PC-9 (cell line): Measurements from ENCODE around the gene MYO5C. TPM values are rescaled to one million over a fixed set of nuclear protein-coding genes. Genes with fewer than 3 reads are reported as not detected.

Experiments used
- BruUV-seq: library from RNA; stranded (reverse); fragments of 400-500 nt; replicated peaks from 2 replicates; lab custom pipeline; 2021; lab: Mats Ljungman, UMichigan
- CTCF ChIA-PET: fragments of 300-600 bp; sonication (Branson Sonifier 250); formaldehyde crosslinking; loops from one replicate; lab custom pipeline; 2022; ENCODE audit warnings: antibody characterized with exemption; lab: Charles Lee
- POLR2A ChIA-PET: fragments of 300-600 bp; sonication (Branson Sonifier 250); formaldehyde crosslinking; loops from one replicate; lab custom pipeline; 2022; ENCODE audit warnings: antibody characterized with exemption; ENCODE audit not compliant: unreplicated experiment; lab: Charles Lee
- DNase-seq, 2 experiments: peaks; one replicate each; pipeline versions ENCODE4 v3.0.0 to v3.0.0-alpha.2; 2015 to 2022; ENCODE audit warnings: mixed read lengths in 1 of 2
- H2AFZ ChIP-seq: fragments of 200-600 bp; sonication (generic); 2 replicates; pipeline ENCODE4 v1.8.1; 2017; ENCODE audit warnings: antibody characterized with exemption
- H3F3A ChIP-seq: fragments of 200-600 bp; sonication (generic); 2 replicates; pipeline ENCODE4 v1.8.1; 2017; ENCODE audit warnings: antibody characterized with exemption, mild to moderate bottlenecking, low read depth; ENCODE audit not compliant: insufficient read depth
- H3K27ac ChIP-seq: fragments of 200-600 bp; sonication (generic); 2 replicates; pipeline ENCODE4 v1.6.1; 2016; ENCODE audit warnings: mixed run types
- H3K27me3 ChIP-seq: fragments of 200-600 bp; sonication (generic); 2 replicates; pipeline ENCODE4 v1.6.1; 2016; ENCODE audit warnings: low read depth, mixed run types; ENCODE audit not compliant: insufficient read depth
- H3K36me3 ChIP-seq: fragments of 200-600 bp; sonication (generic); 2 replicates; pipeline ENCODE4 v1.6.1; 2016; ENCODE audit warnings: low read depth, mixed run types
- H3K4me1 ChIP-seq: fragments of 200-600 bp; sonication (generic); replicated peaks from 2 replicates; pipeline ENCODE4 v1.6.1; 2016; ENCODE audit warnings: mixed run types; ENCODE audit not compliant: insufficient read depth
- H3K4me2 ChIP-seq: fragments of 200-600 bp; sonication (generic); 2 replicates; pipeline ENCODE4 v1.6.1; 2017; ENCODE audit warnings: mixed run types
- H3K4me3 ChIP-seq: fragments of 200-600 bp; sonication (generic); 2 replicates; pipeline ENCODE4 v1.6.1; 2016; ENCODE audit warnings: mixed run types
- H3K79me2 ChIP-seq: fragments of 200-600 bp; sonication (generic); 2 replicates; pipeline ENCODE4 v1.6.1; 2017; ENCODE audit warnings: low read depth, mixed run types
- H3K9me2 ChIP-seq: fragments of 200-600 bp; sonication (generic); 2 replicates; pipeline ENCODE4 v1.8.1; 2017; ENCODE audit warnings: mild to moderate bottlenecking; ENCODE audit not compliant: insufficient read depth
- H3K9me3 ChIP-seq: fragments of 200-600 bp; sonication (generic); 2 replicates; pipeline ENCODE4 v1.8.1; 2016; ENCODE audit warnings: low read depth; ENCODE audit not compliant: insufficient read depth
- H4K20me1 ChIP-seq: fragments of 200-600 bp; sonication (generic); 2 replicates; pipeline ENCODE4 v1.8.1; 2017; ENCODE audit not compliant: insufficient read depth
- EZH2 ChIP-seq: fragments of 200-600 bp; sonication (generic); IDR thresholded peaks from 2 replicates; pipeline ENCODE4 v1.8.0; 2017; ENCODE audit warnings: antibody characterized with exemption, low read depth
- intact Hi-C: fragments of 100-400 bp; cut with micrococcal nuclease; formaldehyde crosslinking; loops from one replicate; pipeline ENCODE4 v1.10.0; 2022; ENCODE audit not compliant: unreplicated experiment
- total RNA-seq: library from RNA; stranded (reverse); gene quantifications from 2 replicates; pipeline ENCODE4 v1.2.3, GENCODE V29; 2021
- TF ChIP-seq, protein P1 (sequence below): fragments of 200-600 bp; sonication (generic); conservative IDR thresholded peaks from 2 replicates; pipeline ENCODE4 v1.6.1; 2017; ENCODE audit warnings: mixed run types, antibody characterized with exemption, mild to moderate bottlenecking, moderate library complexity

The MYO5C gene
- total RNA-seq, 1 experiment from 2014 or later, result 41.1 TPM

DNA sequence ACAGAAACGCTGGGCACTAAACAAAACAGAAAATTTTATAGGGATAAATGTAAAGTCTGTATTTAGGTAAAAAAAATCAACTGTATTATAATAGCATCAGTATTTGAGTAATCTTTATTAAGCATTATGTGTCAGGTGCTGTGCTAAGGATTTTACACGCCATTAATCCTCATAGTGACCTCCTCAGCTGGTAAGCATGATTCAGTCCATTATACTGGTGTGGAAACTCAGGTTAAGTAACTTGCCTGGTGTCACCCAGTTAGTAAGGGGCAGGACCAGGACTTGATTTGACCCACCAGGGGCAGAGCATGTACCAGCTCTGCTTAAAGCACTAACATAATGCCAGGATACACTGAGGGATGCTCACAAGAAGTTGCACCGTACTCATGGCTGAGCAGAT, 4.8 kb downstream of the MYO5C start:
- H3K4me1 ChIP-seq, result peaks cover 47% of the 10 kb centered on the region
- H3K27ac ChIP-seq, result no peak overlapping the region
- CTCF ChIA-PET, result no interaction called here
- POLR2A ChIA-PET, result no interaction called here
- intact Hi-C loops, result no loop called here
- BruUV-seq, result no TSS peak
- H3K4me3 ChIP-seq, result no peak overlapping the region
- no peaks in the 10 kb centered on the region for H3K9me3 ChIP-seq
- no peaks in the 10 kb centered on the region for H4K20me1 ChIP-seq
- no peak overlapping the region for H2AFZ ChIP-seq
- TF ChIP-seq, protein P1, sequence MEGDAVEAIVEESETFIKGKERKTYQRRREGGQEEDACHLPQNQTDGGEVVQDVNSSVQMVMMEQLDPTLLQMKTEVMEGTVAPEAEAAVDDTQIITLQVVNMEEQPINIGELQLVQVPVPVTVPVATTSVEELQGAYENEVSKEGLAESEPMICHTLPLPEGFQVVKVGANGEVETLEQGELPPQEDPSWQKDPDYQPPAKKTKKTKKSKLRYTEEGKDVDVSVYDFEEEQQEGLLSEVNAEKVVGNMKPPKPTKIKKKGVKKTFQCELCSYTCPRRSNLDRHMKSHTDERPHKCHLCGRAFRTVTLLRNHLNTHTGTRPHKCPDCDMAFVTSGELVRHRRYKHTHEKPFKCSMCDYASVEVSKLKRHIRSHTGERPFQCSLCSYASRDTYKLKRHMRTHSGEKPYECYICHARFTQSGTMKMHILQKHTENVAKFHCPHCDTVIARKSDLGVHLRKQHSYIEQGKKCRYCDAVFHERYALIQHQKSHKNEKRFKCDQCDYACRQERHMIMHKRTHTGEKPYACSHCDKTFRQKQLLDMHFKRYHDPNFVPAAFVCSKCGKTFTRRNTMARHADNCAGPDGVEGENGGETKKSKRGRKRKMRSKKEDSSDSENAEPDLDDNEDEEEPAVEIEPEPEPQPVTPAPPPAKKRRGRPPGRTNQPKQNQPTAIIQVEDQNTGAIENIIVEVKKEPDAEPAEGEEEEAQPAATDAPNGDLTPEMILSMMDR, result no peak
- no peak for TF ChIP-seq EZH2
- H3K27me3 ChIP-seq, result no peaks in the 10 kb centered on the region
- peaks cover 18% of the 10 kb centered on the region; the same call in 1 of the 2 replicates for H3F3A ChIP-seq
- no peaks in the 10 kb centered on the region for H3K9me2 ChIP-seq
- no peaks in the 10 kb centered on the region for H3K36me3 ChIP-seq
- peaks cover 39% of the 10 kb centered on the region for H3K79me2 ChIP-seq
- no peak for DNase-seq
- no peak overlapping the region for H3K4me2 ChIP-seq

- H3K9me3 ChIP-seq, result no peaks in the 10 kb centered on the region
- CTCF ChIA-PET, result no interaction called here
- no peak overlapping the region for H3K4me3 ChIP-seq
- intact Hi-C loops, result no loop called here
- no TSS peak for BruUV-seq
- no peaks in the 10 kb centered on the region for H3K9me2 ChIP-seq
- no peak overlapping the region for H3K4me2 ChIP-seq
- H3K27ac ChIP-seq, result no peak overlapping the region
- H3K4me1 ChIP-seq, result peaks cover 47% of the 10 kb centered on the region
- H3K79me2 ChIP-seq, result peaks cover 39% of the 10 kb centered on the region
- no peaks in the 10 kb centered on the region for H3K27me3 ChIP-seq
- H4K20me1 ChIP-seq, result no peaks in the 10 kb centered on the region
- DNase-seq, result no peak
- peaks cover 18% of the 10 kb centered on the region; the same call in 1 of the 2 replicates for H3F3A ChIP-seq
- no peaks in the 10 kb centered on the region for H3K36me3 ChIP-seq
- no peak overlapping the region for H2AFZ ChIP-seq
- POLR2A ChIA-PET, result interaction anchor here (0.5 kb wide), 1 partner anchor 357 kb away, joined by 3 read pairs; no protein-coding TSS in a partner anchor
- TF ChIP-seq, protein P1, result no peak
- TF ChIP-seq EZH2, result no peak
These were observed 5.3 kb downstream of the MYO5C start for GRCh38 chr15:52290329-52290728.

- intact Hi-C loops, result loop anchor here (2.0 kb wide), 1 partner anchor 41 kb away; no protein-coding TSS in a partner anchor
- DNase-seq, result peak; percentile 42 to 71
- H3K27me3 ChIP-seq, result no peaks in the 10 kb centered on the region
- peaks cover 18% of the 10 kb centered on the region; the same call in 1 of the 2 replicates for H3F3A ChIP-seq
- H3K4me2 ChIP-seq, result 0 out of 2 replicates have a peak overlapping the region, but pooled peaks have one; percentile 62
- H4K20me1 ChIP-seq, result no peaks in the 10 kb centered on the region
- H3K79me2 ChIP-seq, result peaks cover 35% of the 10 kb centered on the region
- POLR2A ChIA-PET, result interaction anchor here (0.5 kb wide), 1 partner anchor 357 kb away, joined by 3 read pairs; no protein-coding TSS in a partner anchor
- H2AFZ ChIP-seq, result no peak overlapping the region
- no peak overlapping the region for H3K4me3 ChIP-seq
- TF ChIP-seq EZH2, result no peak
- TF ChIP-seq, protein P1, result no peak
- H3K36me3 ChIP-seq, result no peaks in the 10 kb centered on the region
- no peaks in the 10 kb centered on the region for H3K9me2 ChIP-seq
- H3K4me1 ChIP-seq, result peaks cover 45% of the 10 kb centered on the region
- CTCF ChIA-PET, result interaction anchor here (0.6 to 2.1 kb wide), 2 partner anchors 28 to 33 kb away, joined by 4 to 7 read pairs; no protein-coding TSS in a partner anchor
- H3K27ac ChIP-seq, result peak overlapping the region; percentile 93
- no TSS peak for BruUV-seq
- H3K9me3 ChIP-seq, result no peaks in the 10 kb centered on the region
These were observed 5.9 kb downstream of the MYO5C start for GRCh38 chr15:52289629-52290081.
